Coronary artery (tissue), 2 donors: ENCODE measurements around the gene ACCSL.

ENCODE experiments used
- DNase-seq: peaks from one replicate; pipeline ENCODE4 v3.0.0-alpha.2; 2017; ENCODE audit warnings: low spot score
- H3K27ac ChIP-seq, 2 donors: fragments of 200-600 bp; sonication (generic); one replicate each; pipeline ENCODE4 v1.5.1; 2016 to 2019
- H3K4me3 ChIP-seq: fragments of 200-600 bp; sonication (generic); 2 replicates; pipeline ENCODE4 v1.5.1; 2016; ENCODE audit warnings: mild to moderate bottlenecking, moderate library complexity
- CTCF ChIP-seq: fragments of 200-600 bp; sonication (generic); IDR thresholded peaks from one replicate; pipeline ENCODE4 v1.5.1; 2019; ENCODE audit warnings: antibody characterized with exemption

The ACCSL gene

GRCh38 chr11:44047931-44048431 lies at the start of gene ACCSL:
ACCSL (plus strand) TSS chr11:44047981; CDS start chr11:44048037, 56 bp downstream.
- Histone ChIP-seq H3K27ac (no peak within 1 kb of the TSS), H3K4me3 (no peak within 1 kb of the TSS)
- TF ChIP-seq CTCF: no peak
- DNase-seq: peak; percentile 43

GRCh38 chr11:43998308-43998707 lies 49.5 kb upstream of the ACCSL start:
- H3K27ac ChIP-seq: no peak overlapping the region
- no peak overlapping the region for H3K4me3 ChIP-seq
- peak; percentile 11 for DNase-seq
- TF ChIP-seq CTCF: no peak

GRCh38 chr11:44000731-44001130 lies 47.0 kb upstream of the ACCSL start:
- no peak for DNase-seq
- Histone ChIP-seq H3K27ac (no peak overlapping the region), H3K4me3 (no peak overlapping the region)
- no peak for TF ChIP-seq CTCF

GRCh38 chr11:44002191-44003093 lies 45.3 kb upstream of the ACCSL start:
- DNase-seq: peak; percentile 64
- H3K27ac ChIP-seq: no peak overlapping the region
- no peak for TF ChIP-seq CTCF
- no peak overlapping the region for H3K4me3 ChIP-seq

GRCh38 chr11:44003736-44004451 lies 43.9 kb upstream of the ACCSL start:
- Histone ChIP-seq H3K4me3 (no peak overlapping the region), H3K27ac (no peak overlapping the region)
- peak; percentile 69 for DNase-seq
- no peak for TF ChIP-seq CTCF

GRCh38 chr11:44004452-44005062 lies 43.2 kb upstream of the ACCSL start:
- TF ChIP-seq CTCF: no peak
- Histone ChIP-seq H3K27ac (peak overlapping the region in 1 of 2 donors; percentile 7), H3K4me3 (no peak overlapping the region)
- peak; percentile 43 for DNase-seq
